Glomerular visceral epithelial cell (primary cell): ENCODE data around the gene RPS8.
"Not testable (repeated sequence)": the region's sequence is repeated elsewhere in the genome, so short reads cannot be mapped to it uniquely, and the experiment has no call there.

Source experiments
- DNase-seq: peaks from one replicate; pipeline ENCODE4 v3.0.0-alpha.2; 2016; ENCODE audit errors: extremely low spot score

The RPS8 gene

GRCh38 chr1:44820328-44821239 is 45.2 kb downstream of the RPS8 start:
- no peak for DNase-seq

GRCh38 chr1:44821240-44821715 is 45.9 kb downstream of the RPS8 start:
- DNase-seq: no peak

DNA sequence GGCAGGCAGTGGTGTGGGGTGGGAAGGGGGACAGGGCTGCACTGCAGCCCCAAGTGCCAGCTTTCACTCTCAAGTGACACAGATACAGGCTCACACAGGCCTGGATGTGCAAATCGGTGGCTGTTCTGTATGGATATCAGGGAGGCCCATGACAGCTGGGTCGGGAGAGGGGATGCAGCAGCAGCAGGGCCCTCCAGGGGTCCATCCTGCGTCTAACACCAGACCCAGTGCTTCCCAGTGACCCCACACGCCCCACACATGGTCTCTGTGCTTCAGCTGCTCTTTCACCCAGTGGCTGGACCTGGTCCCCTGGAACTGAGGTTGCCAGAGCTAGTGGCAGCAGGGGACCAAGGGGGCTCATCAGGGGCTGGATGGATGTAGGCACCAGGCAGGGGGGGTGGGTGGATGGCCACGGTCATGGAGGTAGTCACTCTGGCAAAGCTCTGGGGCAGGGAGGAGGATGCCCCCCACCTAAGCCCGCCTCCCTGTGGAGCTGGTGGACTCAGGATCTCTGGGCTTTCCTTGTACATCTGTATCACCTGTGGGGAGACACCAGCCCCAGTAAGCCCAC is 46.9 kb downstream of the RPS8 start:
- no peak for DNase-seq

DNA sequence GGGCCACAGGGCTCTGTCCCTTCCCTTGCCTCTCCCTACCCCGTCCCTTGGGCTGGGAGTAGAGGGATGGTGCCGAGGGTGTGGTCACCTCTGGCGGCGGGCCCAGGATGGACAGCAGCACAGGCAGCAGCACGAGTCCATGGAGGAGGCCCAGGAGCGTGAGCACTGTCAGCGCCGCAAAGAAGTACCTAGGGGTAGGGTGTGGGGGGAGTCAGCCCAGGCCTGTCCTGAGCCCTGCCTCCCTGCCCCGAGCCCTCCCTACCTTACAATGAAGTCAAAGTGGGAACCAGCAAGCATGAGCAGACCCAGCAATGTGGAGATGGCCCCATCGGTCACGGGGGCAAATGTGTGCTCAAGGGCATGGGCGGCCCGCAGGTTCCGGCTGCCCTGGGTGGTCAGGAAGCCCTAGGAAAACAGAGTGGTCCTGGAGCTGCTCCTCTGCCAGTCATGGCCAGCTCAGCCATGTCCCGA is 47.7 kb downstream of the RPS8 start:
- no peak for DNase-seq

- not testable (repeated sequence) for DNase-seq
Measured at GRCh38 chr1:44824392-44824791, 49.1 kb downstream of the RPS8 start.

DNA sequence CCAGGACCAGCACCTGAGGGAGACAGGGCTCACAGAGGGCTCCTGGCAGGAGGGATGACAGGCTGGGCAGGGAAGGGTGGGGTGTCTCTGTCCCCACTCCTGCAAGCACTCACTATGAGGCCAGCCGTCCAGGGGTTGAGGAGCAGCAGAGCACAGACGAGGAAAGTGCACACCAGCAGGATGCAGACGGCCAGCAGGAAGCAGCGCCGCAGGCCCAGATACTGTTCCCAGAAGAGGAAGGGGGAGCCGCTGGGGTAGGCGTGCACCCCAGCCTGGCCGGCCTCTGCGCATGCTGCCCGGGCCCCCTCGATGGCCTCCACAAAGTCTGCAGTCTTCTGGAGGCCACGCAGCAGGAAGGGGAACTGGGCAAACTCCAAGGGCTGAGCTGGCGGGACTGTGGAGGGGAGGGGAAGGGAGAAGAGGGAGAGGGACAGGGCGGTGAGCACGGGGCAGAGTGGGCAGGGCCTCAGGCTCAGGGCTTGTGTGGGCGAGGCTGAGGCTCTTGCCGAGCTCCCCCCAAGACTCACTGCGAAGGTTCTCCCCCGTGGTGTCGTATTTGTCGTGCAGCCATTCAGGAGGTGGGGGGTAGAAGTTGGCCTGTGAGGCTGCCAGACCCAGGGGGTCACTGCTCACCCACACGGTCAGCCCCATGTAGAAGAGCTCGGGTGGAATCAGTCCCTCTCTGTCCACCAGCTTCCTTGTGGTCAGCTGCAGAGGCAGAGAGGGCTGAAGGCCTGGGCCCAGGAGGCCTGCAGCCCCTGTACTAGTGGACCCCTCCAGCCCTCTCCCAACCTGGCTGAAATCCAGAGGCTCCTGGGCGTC is 51.2 kb downstream of the RPS8 start:
- no peak for DNase-seq

- DNase-seq: no peak
Measured at GRCh38 chr1:44827197-44828002, 52.1 kb downstream of the RPS8 start.

DNA sequence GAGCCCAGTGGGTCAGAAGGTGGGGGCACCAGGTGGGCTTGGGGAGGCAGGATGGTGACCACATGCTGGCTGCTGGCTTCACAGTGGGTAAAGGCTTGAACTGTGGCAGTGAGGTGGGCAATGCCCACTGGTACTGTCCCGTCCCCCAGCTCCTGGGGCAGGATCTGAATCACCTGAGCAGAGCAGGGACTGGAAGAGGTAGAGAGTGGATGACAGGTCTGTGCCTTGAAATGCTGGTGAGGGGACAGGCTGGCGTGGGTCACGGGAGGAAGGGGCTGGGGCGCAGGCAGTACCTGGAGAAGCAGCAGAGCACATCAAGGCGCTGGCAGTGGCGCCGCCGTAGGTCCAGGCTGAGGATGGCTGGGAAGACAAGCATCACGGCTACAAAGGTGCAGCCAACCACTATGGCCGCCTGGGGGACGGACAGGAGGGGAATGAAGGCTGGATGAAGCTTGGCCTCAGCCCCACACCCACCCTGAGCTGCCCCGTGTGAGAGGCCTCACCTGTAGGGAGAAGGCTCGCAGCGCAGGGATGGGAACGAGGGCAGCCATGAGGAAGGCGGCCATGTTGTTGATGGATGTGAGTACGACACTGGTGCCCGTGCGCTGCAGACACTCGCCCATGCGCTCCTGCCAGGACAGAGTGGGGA is 52.8 kb downstream of the RPS8 start:
- no peak for DNase-seq
